H1 (cell line): ENCODE data around the gene CHDH. TPM values are rescaled to one million over a fixed set of nuclear protein-coding genes. Genes with fewer than 3 reads are reported as not detected.

Source experiments
- CTCF ChIA-PET: fragments of 300-600 bp; sonication (Branson Sonifier 250); formaldehyde crosslinking; loops from one replicate; lab custom pipeline; 2021; ENCODE audit not compliant: partially characterized antibody; lab: Charles Lee
- POLR2A ChIA-PET: fragments of 300-600 bp; sonication (Branson Sonifier 250); formaldehyde crosslinking; loops from one replicate; lab custom pipeline; 2021; ENCODE audit warnings: inconsistent platforms; ENCODE audit not compliant: partially characterized antibody; lab: Charles Lee
- DNase-seq, 2 experiments: peaks; one replicate each; pipeline versions ENCODE4 v3.0.0 to v3.0.0-alpha.2; 2010 to 2022; ENCODE audit warnings: low spot score in 2 of 2, low read depth in 1 of 2, mixed read lengths in 1 of 2
- FAIRE-seq: peaks from 2 replicates; lab custom pipeline; 2011; peaks lifted over from hg19 to GRCh38; lab: Jason Lieb, UNC
- H2AFZ ChIP-seq: 2 replicates; pipeline ENCODE4 v1.8.1; 2012; ENCODE audit warnings: low read length, inconsistent platforms
- H2AK5ac ChIP-seq: 2 replicates; pipeline ENCODE4 v1.6.1; 2013; ENCODE audit warnings: low read depth, low read length
- H2BK120ac ChIP-seq: replicated peaks from 2 replicates; pipeline ENCODE3; 2013; ENCODE audit warnings: low read depth, low read length, inconsistent platforms
- H2BK12ac ChIP-seq: 2 replicates; pipeline ENCODE4 v1.6.1; 2013; ENCODE audit warnings: low read depth, low read length
- H2BK15ac ChIP-seq: 2 replicates; pipeline ENCODE4 v1.6.1; 2013; ENCODE audit warnings: low read length
- H2BK20ac ChIP-seq: 2 replicates; pipeline ENCODE4 v1.6.1; 2013; ENCODE audit warnings: low read length
- H2BK5ac ChIP-seq: 2 replicates; pipeline ENCODE4 v1.6.1; 2013; ENCODE audit warnings: low read depth, low read length
- H3K14ac ChIP-seq: 2 replicates; pipeline ENCODE4 v1.6.1; 2013; ENCODE audit warnings: inconsistent platforms; ENCODE audit not compliant: insufficient read length
- H3K18ac ChIP-seq: 2 replicates; pipeline ENCODE4 v1.6.1; 2013; ENCODE audit warnings: low read length; ENCODE audit errors: extremely low read depth
- H3K23ac ChIP-seq: 2 replicates; pipeline ENCODE4 v1.6.1; 2013; ENCODE audit warnings: inconsistent platforms; ENCODE audit not compliant: insufficient read length
- H3K23me2 ChIP-seq: 2 replicates; pipeline ENCODE4 v1.6.1; 2013; ENCODE audit warnings: low read depth, low read length
- H3K27ac ChIP-seq: 2 replicates; pipeline ENCODE4 v1.6.1; 2011; ENCODE audit warnings: low read depth, low read length, inconsistent platforms
- H3K27me3 ChIP-seq, 4 experiments: replicated peaks in 1 of 4; 1 replicate in 1 of 4; 2 replicates in 3 of 4; pipeline versions ENCODE4 v1.6.1 to v1.8.1; 2011 to 2013; ENCODE audit warnings: low read length in 3 of 4, mild to moderate bottlenecking in 3 of 4, inconsistent platforms in 2 of 4, mixed read lengths in 2 of 4, moderate library complexity in 1 of 4; ENCODE audit not compliant: control insufficient read depth in 3 of 4, insufficient read depth in 3 of 4; ENCODE audit errors: extremely low read depth in 1 of 4
- H3K36me3 ChIP-seq, 4 experiments: 2 replicates each; pipeline versions ENCODE4 v1.6.1 to v1.8.1; 2011 to 2013; ENCODE audit warnings: mild to moderate bottlenecking in 4 of 4, low read length in 3 of 4, moderate library complexity in 2 of 4, control low read depth in 1 of 4, inconsistent platforms in 1 of 4; ENCODE audit not compliant: insufficient read depth in 4 of 4, control insufficient read depth in 2 of 4
- H3K4ac ChIP-seq: replicated peaks from 2 replicates; pipeline ENCODE3; 2013; ENCODE audit warnings: low read length, low read depth, mixed read lengths, inconsistent platforms; ENCODE audit not compliant: insufficient read length
- H3K4me1 ChIP-seq, 4 experiments: replicated peaks in 1 of 4; 1 replicate in 1 of 4; 2 replicates in 3 of 4; pipeline versions ENCODE4 v1.6.1 to v1.8.1; 2011 to 2013; ENCODE audit warnings: low read length in 3 of 4, inconsistent platforms in 2 of 4, mixed read lengths in 1 of 4; ENCODE audit not compliant: insufficient read depth in 4 of 4, control insufficient read depth in 3 of 4
- H3K4me2 ChIP-seq, 2 experiments: 2 replicates each; pipeline versions ENCODE4 v1.6.1 to v1.8.1; 2011 to 2013; ENCODE audit warnings: low read depth in 2 of 2, low read length in 2 of 2, control low read depth in 1 of 2, inconsistent platforms in 1 of 2, mild to moderate bottlenecking in 1 of 2; ENCODE audit not compliant: insufficient read depth in 1 of 2
- H3K4me3 ChIP-seq, 4 experiments: fragments of 200-600, 300-600 bp in 1 of 4; sonication (generic), shearing (Covaris generic), sonication (Bioruptor Twin) in 1 of 4; 2 replicates each; pipeline versions ENCODE4 v1.5.1 to v1.8.1; 2011 to 2016; ENCODE audit warnings: low read length in 4 of 4, low read depth in 3 of 4, control low read depth in 2 of 4, inconsistent platforms in 2 of 4, mild to moderate bottlenecking in 2 of 4, mixed read lengths in 1 of 4, moderate library complexity in 1 of 4; ENCODE audit not compliant: insufficient read depth in 2 of 4; ENCODE audit errors: extremely low read depth in 1 of 4
- H3K56ac ChIP-seq: replicated peaks from 2 replicates; pipeline ENCODE3; 2013; ENCODE audit warnings: low read depth, mild to moderate bottlenecking, mixed read lengths, low read length, inconsistent platforms; ENCODE audit not compliant: insufficient read length
- H3K79me1 ChIP-seq: 2 replicates; pipeline ENCODE4 v1.6.1; 2013; ENCODE audit warnings: low read depth, low read length, control low read depth
- H3K79me2 ChIP-seq, 2 experiments: 2 replicates each; pipeline versions ENCODE4 v1.6.1 to v1.8.1; 2012 to 2013; ENCODE audit warnings: low read length in 2 of 2, mild to moderate bottlenecking in 2 of 2, inconsistent platforms in 1 of 2; ENCODE audit not compliant: insufficient read depth in 2 of 2, control insufficient read depth in 1 of 2
- H3K9ac ChIP-seq, 4 experiments: replicated peaks in 1 of 4; 1 replicate in 1 of 4; 2 replicates in 3 of 4; pipeline versions ENCODE4 v1.6.1 to v1.8.1; 2011 to 2013; ENCODE audit warnings: low read depth in 3 of 4, low read length in 3 of 4, control low read depth in 2 of 4, mild to moderate bottlenecking in 2 of 4, moderate library complexity in 2 of 4, inconsistent platforms in 1 of 4; ENCODE audit errors: extremely low read depth in 1 of 4
- H3K9me3 ChIP-seq, 2 experiments: 2 replicates each; pipeline versions ENCODE4 v1.6.1 to v1.8.1; 2012 to 2013; ENCODE audit warnings: mild to moderate bottlenecking in 2 of 2, moderate library complexity in 2 of 2, control low read depth in 1 of 2, inconsistent platforms in 1 of 2, low read depth in 1 of 2, low read length in 1 of 2, mixed read lengths in 1 of 2; ENCODE audit not compliant: insufficient read depth in 2 of 2
- H4K20me1 ChIP-seq, 2 experiments: replicated peaks in 1 of 2; 2 replicates each; pipeline versions ENCODE3 to v1.8.1; 2011 to 2013; ENCODE audit warnings: inconsistent platforms in 2 of 2, low read length in 2 of 2, mild to moderate bottlenecking in 1 of 2; ENCODE audit not compliant: insufficient read depth in 2 of 2, control insufficient read depth in 1 of 2
- H4K5ac ChIP-seq: 2 replicates; pipeline ENCODE4 v1.6.1; 2013; ENCODE audit warnings: low read length, low read depth, mixed read lengths, inconsistent platforms; ENCODE audit not compliant: insufficient read length
- H4K8ac ChIP-seq: 2 replicates; pipeline ENCODE4 v1.8.0; 2013; ENCODE audit warnings: mild to moderate bottlenecking, moderate library complexity, low read length, inconsistent platforms; ENCODE audit not compliant: insufficient read depth; ENCODE audit errors: extremely low read depth
- H4K91ac ChIP-seq: replicated peaks from 2 replicates; pipeline ENCODE3; 2013; ENCODE audit warnings: low read length, mixed read lengths, inconsistent platforms; ENCODE audit not compliant: insufficient read length
- ATF2 ChIP-seq: IDR thresholded peaks from 2 replicates; pipeline ENCODE4 v1.6.1; 2012; ENCODE audit warnings: low read length, inconsistent platforms
- CBX5 ChIP-seq: fragments of 300-800, 300-1000 bp; sonication (generic); IDR thresholded peaks from 2 replicates; pipeline ENCODE4 v1.7.1; 2016; ENCODE audit warnings: antibody characterized with exemption, low read length, low read depth
- CHD1 ChIP-seq: IDR thresholded peaks from 2 replicates; pipeline ENCODE4 v1.6.1; 2012; ENCODE audit warnings: low read depth, low read length, improper control_type of control experiment
- CTBP2 ChIP-seq: IDR thresholded peaks from 2 replicates; pipeline ENCODE4 v1.7.0; 2011; ENCODE audit warnings: borderline replicate concordance, mild to moderate bottlenecking, moderate library complexity, mixed read lengths, low read length; ENCODE audit not compliant: insufficient read depth, insufficient read length
- EP300 ChIP-seq, 2 experiments: IDR thresholded peaks; 1 replicate in 1 of 2; 2 replicates in 1 of 2; pipeline ENCODE4 v1.6.1; 2011 to 2012; ENCODE audit warnings: low read depth in 2 of 2, low read length in 2 of 2, mild to moderate bottlenecking in 2 of 2, borderline replicate concordance in 1 of 2, inconsistent platforms in 1 of 2, moderate library complexity in 1 of 2
- EZH2 ChIP-seq: fragments of 200-600 bp; sonication (generic); IDR thresholded peaks from 2 replicates; pipeline ENCODE4 v1.7.1; 2012; ENCODE audit warnings: low read depth, mild to moderate bottlenecking, moderate library complexity, low read length, inconsistent platforms; ENCODE audit not compliant: severe bottlenecking
- MAFK ChIP-seq: IDR thresholded peaks from 2 replicates; pipeline ENCODE4 v1.6.1; 2012; ENCODE audit warnings: low read depth, mild to moderate bottlenecking, improper control_type of control experiment, low read length
- SIN3A ChIP-seq, 2 experiments: IDR thresholded peaks in 1 of 2; conservative IDR thresholded peaks in 1 of 2; 2 replicates each; pipeline ENCODE4 v1.6.1; 2011 to 2012; ENCODE audit warnings: low read length in 2 of 2, improper control_type of control experiment in 1 of 2, low read depth in 1 of 2, mild to moderate bottlenecking in 1 of 2
- TBP ChIP-seq: IDR thresholded peaks from 2 replicates; pipeline ENCODE4 v1.6.1; 2011; ENCODE audit warnings: low read depth, low read length, improper control_type of control experiment
- WGBS, 2 experiments: shearing (Covaris generic) in 1 of 2; methylation state at CpG; one replicate each; pipeline versions ENCODE4 v1.1.6 to v1.1.7; 2013 to 2015; ENCODE audit warnings: low lambda C conversion rate in 2 of 2, mixed read lengths in 2 of 2, inconsistent platforms in 1 of 2, low coverage in 1 of 2, missing lambda C conversion rate in 1 of 2; ENCODE audit not compliant: insufficient replicate concordance in 2 of 2, insufficient coverage in 1 of 2, insufficient read length in 1 of 2; ENCODE audit errors: extremely low coverage in 1 of 2, missing lambda C conversion rate in 1 of 2; 5-methylcytosine and 5-hydroxymethylcytosine counted together
- polyA plus RNA-seq, 7 experiments: library from polyadenylated mRNA; depleted of rRNA in 3 of 7; stranded (reverse) in 5 of 7; unstranded in 2 of 7; fragments of >200 nt in 5 of 7; fragments of 200-250 nt in 2 of 7; gene quantifications; 1 replicate in 5 of 7; 2 replicates in 1 of 7; 4 replicates in 1 of 7; pipeline versions ENCODE4 v1.2.1 to v1.2.3, GENCODE V29; 2011 to 2013; ENCODE audit warnings: missing spikeins in 2 of 7, mixed read lengths in 2 of 7
- total RNA-seq: library from RNA; stranded (reverse); fragmentation: NEBNext Ultra II Directional; extraction: Animal tissue kit (Norgen Biotek cat#: 25700); gene quantifications from 2 replicates; pipeline ENCODE4 v1.2.1, GENCODE V29; 2021

CHDH gene
- total and polyA plus RNA-seq, 2 of the 8 experiments (the other 6 are each of a cell fraction or from before 2014, with no cell fraction given) = 4.9 to 10.3 TPM

- no peak overlapping the region for H2BK5ac ChIP-seq
- no peak overlapping the region for H2AFZ ChIP-seq
- H3K79me2 ChIP-seq = 0 out of 4 replicates have a peak, but pooled peaks cover 0 to 3% of the 10 kb centered on the region in 2 experiments
- no peak overlapping the region for H3K14ac ChIP-seq
- FAIRE-seq (no peak), DNase-seq (no peak)
- no peaks in the 10 kb centered on the region for H3K9me3 ChIP-seq
- no peak overlapping the region for H2AK5ac ChIP-seq
- no peak overlapping the region for H4K91ac ChIP-seq
- H3K9ac ChIP-seq = no peak overlapping the region
- no peak overlapping the region for H3K4me2 ChIP-seq
- H2BK12ac ChIP-seq = no peak overlapping the region
- H3K4me3 ChIP-seq = no peak overlapping the region
- H3K27me3 ChIP-seq = no peaks in the 10 kb centered on the region
- H3K18ac ChIP-seq = no peak overlapping the region
- H2BK20ac ChIP-seq = no peak overlapping the region
- 0 out of 2 replicates have a peak, but pooled peaks cover 2% of the 10 kb centered on the region for H3K79me1 ChIP-seq
- no peak overlapping the region for H3K4ac ChIP-seq
- H4K20me1 ChIP-seq = peaks cover 0 to 4% of the 10 kb centered on the region in 2 experiments
- H3K36me3 ChIP-seq = peaks cover 0 to 6% (median 0%) of the 10 kb centered on the region in 4 experiments; a peak in 4 of 8 replicates
- H4K5ac ChIP-seq = no peak overlapping the region
- H2BK120ac ChIP-seq = no peak overlapping the region
- CTCF ChIA-PET = interaction anchor here (3.7 kb wide), 1 partner anchor 8 kb away, joined by 23 read pairs; no protein-coding TSS in a partner anchor
- POLR2A ChIA-PET = interaction anchor here (1.3 to 1.4 kb wide), 2 partner anchors 9 to 12 kb away, joined by 3 read pairs; no protein-coding TSS in a partner anchor
- H4K8ac ChIP-seq = no peak overlapping the region; the same call in 1 of the 2 replicates
- no peak overlapping the region for H2BK15ac ChIP-seq
- WGBS, 2 experiments = 96% methylated on average over 9 of the region's 9 CpGs; no CpG with 5 or more reads in 1 of the 2 experiments
- no peak overlapping the region for H3K56ac ChIP-seq
- no peak overlapping the region for H3K23ac ChIP-seq
- H3K23me2 ChIP-seq = no peaks in the 10 kb centered on the region
- peaks cover 0 to 1% (median 0%) of the 10 kb centered on the region in 4 experiments; a peak in 1 of 7 replicates for H3K4me1 ChIP-seq
- no peak overlapping the region for H3K27ac ChIP-seq
- TF ChIP-seq CHD1 (no peak), SIN3A (conservative IDR thresholded peaks at IDR 0.05 in 1 of 2, IDR thresholded peaks at IDR 0.05 in 1 of 2; ENCODE audit: low read depth in 1 of 2, low read length in 2 of 2) (no peak), CBX5 (no peak), TBP (no peak), EP300 (IDR thresholded peaks at IDR 0.05; ENCODE audit: borderline replicate concordance in 1 of 2, low read depth in 2 of 2, low read length in 2 of 2) (no peak), CTBP2 (no peak), MAFK (no peak), EZH2 (no peak), ATF2 (no peak)
These were observed 9.9 kb downstream of the CHDH start for GRCh38 chr3:53836084-53836872.
